ENCODE results near the gene AIP.
A peak's percentile ranks its signal among the peaks of the same experiment; 100 is the strongest.

The AIP gene

GRCh38 chr11:67482827-67483798 is at the start of gene AIP:
TSS of gene AIP (plus strand) at chr11:67483026. CDS start at chr11:67483159, 133 bp downstream.
- DNase-seq = peak; percentile 95

GRCh38 chr11:67433536-67434394 is 49.1 kb upstream of the AIP start:
- no peak for DNase-seq

DNA sequence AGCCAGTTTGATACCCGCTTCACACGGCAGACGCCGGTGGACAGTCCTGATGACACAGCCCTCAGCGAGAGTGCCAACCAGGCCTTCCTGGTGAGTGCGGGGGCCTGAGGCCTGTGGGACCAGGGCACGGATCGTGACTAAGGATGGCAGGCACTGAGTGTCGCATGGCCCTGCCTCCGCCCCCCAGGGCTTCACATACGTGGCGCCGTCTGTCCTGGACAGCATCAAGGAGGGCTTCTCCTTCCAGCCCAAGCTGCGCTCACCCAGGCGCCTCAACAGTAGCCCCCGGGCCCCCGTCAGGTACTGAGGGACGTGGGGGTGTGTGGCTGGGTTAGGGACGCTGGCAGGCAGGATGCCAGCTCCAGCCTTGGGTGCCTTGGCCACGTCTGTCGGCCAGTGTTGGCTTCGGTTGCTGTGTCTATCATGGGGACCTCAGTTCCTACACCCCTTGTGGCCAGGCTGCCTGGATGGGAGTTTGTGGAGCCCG is 48.4 kb upstream of the AIP start:
- DNase-seq = no peak

DNA sequence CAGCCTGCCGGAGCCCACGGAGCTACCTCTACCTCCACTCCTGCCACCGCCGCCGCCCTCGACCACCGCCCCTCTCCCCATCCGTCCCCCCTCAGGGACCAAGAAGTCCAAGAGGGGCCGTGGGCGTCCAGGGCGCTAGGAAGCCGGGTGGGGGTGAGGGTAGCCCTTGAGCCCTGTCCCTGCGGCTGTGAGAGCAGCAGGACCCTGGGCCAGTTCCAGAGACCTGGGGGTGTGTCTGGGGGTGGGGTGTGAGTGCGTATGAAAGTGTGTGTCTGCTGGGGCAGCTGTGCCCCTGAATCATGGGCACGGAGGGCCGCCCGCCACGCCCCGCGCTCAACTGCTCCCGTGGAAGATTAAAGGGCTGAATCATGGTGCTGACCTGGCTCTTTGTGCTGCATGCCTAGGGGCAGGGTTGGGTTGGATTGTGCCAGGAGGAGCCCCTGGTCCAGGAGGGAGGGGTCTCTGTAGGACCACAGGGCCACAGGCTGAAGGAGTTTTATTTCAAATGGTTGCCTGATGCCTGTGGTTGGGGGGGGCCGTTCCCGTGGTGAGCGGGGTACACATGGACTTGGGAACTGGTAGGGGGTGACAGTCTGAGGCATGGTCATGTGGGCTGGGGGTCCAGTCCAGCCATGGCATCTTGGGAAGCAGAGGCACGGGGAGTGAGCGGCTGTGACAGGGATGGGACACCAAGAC is 47.6 kb upstream of the AIP start:
- DNase-seq = no peak

GRCh38 chr11:67435727-67436458 is 46.9 kb upstream of the AIP start:
- DNase-seq = no peak

DNA sequence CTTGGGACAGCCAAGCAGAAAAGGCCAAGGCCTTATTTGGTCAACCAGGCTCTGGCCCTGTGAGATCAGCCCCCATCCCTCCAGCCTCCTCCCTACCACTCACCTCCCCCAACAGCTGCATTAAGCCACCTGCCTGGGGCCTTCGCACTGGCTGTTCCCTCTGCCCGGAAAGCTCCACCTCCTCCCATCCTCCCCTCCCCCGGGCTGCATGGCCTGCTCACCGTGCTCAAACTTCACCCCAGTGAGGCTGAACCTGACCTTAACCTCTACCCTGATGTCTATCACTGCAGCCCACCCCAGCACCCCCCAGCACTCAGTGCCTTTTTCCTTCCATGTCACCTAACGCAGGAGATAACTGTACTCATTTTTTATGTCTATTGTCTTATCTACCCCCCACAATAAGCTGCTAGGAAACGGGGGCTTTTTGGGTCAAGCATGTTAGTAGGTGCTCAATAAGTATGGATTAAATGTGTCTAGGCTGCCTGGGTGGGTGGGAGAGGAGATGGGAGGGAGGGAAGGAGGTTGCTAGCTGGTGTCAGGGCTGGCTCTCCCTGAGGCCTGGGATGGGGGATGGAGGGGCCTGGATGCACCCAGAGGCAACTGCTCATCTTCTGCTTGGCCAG is 46.3 kb upstream of the AIP start:
- DNase-seq = no peak

GRCh38 chr11:67437082-67437808 is 45.6 kb upstream of the AIP start, which contains the start of gene PTPRCAP:
TSS of gene PTPRCAP (minus strand) at chr11:67437682. CDS start at chr11:67437619, 63 bp downstream.
- no peak for DNase-seq

DNA sequence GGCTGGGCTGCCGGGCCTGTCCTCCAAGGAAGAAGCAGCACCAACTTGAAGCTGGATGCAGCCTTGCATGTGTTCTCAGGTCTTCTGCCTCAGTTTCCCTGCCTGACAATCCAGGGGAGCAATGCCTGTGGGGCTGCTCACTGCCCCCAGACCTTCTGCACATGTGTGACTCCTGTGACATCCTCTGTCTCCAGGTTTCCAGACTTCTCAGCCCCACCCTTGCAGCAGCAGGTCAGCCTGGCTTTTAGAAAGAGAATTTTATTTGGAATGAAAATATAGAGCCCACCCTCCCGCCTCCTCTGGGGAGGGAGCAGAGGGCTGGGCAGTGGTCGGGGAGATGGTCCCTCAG is 45.0 kb upstream of the AIP start:
- DNase-seq = no peak

GRCh38 chr11:67438158-67438902 is 44.5 kb upstream of the AIP start:
- DNase-seq = no peak

- no peak for DNase-seq
Measured at GRCh38 chr11:67439321-67440228, 43.3 kb upstream of the AIP start.

GRCh38 chr11:67440229-67441097 is 42.4 kb upstream of the AIP start:
- no peak for DNase-seq

DNA sequence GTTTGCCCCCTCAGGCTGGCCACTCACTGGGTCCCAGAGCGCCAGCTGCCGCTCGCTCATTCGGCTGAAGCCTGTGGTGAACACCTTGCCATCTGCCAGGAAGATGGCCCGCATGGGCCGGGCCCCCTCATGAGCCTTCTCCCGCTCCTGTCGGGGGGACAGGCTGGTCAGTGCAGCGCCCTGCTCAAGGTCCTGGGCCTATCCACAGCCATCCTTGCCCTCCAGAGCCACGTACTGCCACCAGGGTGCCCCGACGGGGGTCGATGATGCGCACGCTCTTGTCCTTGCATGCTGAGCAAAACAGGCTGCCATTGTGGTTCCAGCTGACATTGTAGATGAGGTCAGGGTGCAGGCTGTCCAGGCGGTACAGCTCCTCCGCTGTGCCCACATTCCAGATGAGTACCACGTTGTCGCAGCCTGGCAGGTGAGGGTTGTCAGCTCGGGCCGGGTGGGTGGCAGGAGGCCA is 41.7 kb upstream of the AIP start:
- no peak for DNase-seq

DNA sequence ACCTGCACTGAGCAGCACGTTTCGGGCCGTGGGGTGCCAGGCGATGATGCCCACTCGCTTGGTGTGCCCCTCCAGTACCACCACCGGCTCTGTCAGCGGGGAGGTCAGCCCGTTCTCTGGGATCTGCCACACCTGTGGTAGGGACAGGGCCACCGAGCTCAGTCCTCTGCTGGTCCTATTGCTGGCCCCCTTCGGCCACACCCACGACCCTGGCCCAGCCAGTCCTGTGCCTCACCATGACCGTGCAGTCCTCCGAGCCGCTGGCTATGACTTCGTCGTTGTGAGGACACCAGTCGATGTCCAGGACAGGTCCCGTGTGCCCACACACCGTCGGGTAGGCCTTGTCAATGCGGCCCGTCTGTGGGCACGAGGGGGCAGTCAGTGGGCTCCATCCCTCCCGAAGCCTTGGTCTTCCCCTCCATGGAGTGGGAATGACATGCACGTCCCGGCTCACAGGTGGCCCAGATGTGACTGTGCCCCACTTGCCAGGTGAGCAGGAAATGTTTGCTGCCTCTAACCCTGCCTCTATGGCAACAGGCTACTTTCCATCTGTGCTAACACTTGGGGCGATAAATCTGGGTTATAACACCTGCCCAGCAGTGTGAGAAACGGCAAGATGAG is 41.0 kb upstream of the AIP start:
- no peak for DNase-seq

DNA sequence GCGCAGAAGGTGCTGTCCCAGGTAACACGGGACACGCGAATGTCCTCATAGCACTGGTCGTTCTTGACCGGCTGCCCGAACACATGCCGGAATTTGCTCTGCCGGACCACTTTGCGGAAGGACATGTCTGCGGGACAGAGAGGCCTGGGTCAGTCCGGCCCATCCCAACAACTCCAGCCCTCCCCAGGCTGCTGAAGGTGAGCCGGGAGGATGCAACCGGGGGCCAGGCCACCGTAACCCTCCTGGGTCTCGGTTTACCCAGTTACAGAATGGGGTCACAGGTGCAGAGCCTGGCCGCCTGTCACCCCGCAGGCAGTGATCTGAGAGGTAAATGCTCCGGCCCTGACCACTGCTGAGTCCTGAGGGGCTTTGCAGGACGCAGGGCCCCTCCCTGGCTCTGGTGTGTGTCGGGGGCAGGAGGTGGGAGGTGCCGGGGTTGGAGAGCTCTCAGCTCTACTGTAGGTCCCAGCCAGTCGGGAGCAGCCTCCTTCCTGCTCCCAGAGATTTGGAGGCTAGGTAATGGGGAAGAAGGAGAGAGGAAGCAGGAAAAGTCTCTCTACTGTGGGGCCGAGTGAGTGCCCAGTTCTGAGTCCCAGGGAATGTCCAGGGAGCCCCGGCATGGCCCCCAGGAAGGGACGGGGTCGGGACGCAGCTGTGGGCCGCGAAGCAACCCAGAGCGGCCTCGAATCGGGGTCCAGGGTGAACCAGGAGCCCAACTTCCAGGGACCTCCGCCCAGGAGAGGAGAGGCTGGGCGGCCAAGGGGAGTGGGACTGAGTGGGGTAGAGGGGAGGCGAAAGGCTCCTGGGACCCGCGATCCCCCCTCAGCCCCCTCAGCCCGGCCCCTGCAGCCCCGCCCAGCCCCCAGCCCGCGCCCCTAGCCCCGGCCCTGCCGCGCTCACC is 40.1 kb upstream of the AIP start:
- DNase-seq = no peak

DNA sequence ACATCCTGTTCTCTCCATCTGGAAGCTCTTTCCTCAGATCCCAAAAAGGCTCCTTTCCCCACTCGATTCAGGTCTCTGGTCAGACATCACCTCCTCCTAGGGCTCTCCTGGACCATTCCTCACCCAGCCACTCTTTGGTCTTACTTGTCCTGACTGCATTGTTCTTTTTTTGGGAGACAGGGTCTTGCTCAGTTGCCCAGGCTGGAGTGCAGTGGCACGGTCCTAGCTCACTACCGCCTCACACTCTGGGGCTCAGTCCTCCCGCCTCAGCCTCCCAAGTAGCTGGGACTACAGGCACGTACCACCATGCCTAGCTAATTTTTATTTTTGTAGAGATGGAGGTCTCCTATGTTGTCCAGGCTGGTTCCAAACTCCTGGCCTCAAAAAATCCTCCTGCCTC is 37.3 kb upstream of the AIP start:
- no peak for DNase-seq

- no peak for DNase-seq
Measured at GRCh38 chr11:67448220-67448609, 34.6 kb upstream of the AIP start.
